Smooth muscle cell of the brain vasculature (primary cell): ENCODE measurements around the gene RCL1.
A peak's percentile ranks its signal among the peaks of the same experiment; 100 is the strongest.
"Not testable (repeated sequence)": the region's sequence is repeated elsewhere in the genome, so short reads cannot be mapped to it uniquely, and the experiment has no call there.

Experiments used
- DNase-seq: peaks from one replicate; pipeline ENCODE4 v3.0.0-alpha.2; 2012; ENCODE audit warnings: low read depth, low spot score

RCL1 gene

GRCh38 chr9:4883326-4883873, 90.7 kb downstream of the RCL1 start:
- no peak for DNase-seq

GRCh38 chr9:4886698-4887097, 94.0 kb downstream of the RCL1 start:
- DNase-seq = no peak

GRCh38 chr9:4887556-4887955, 94.8 kb downstream of the RCL1 start:
- DNase-seq = no peak

GRCh38 chr9:4890242-4890641, 97.5 kb downstream of the RCL1 start:
- DNase-seq = no peak

- DNase-seq = no peak
Observed at GRCh38 chr9:4890929-4891328, 98.2 kb downstream of the RCL1 start.

- no peak for DNase-seq
Observed at GRCh38 chr9:4891674-4892073, 98.9 kb downstream of the RCL1 start.

- no peak for DNase-seq
Observed at GRCh38 chr9:4892501-4893194, 99.9 kb downstream of the RCL1 start.

- DNase-seq = no peak
Observed at GRCh38 chr9:4894076-4894475, 101.3 kb downstream of the RCL1 start.

GRCh38 chr9:4899853-4900252, 107.1 kb downstream of the RCL1 start:
- not testable (repeated sequence) for DNase-seq

GRCh38 chr9:4901401-4902134, 108.8 kb downstream of the RCL1 start:
- not testable (repeated sequence) for DNase-seq

GRCh38 chr9:4902135-4902475, 109.4 kb downstream of the RCL1 start:
- no peak for DNase-seq

GRCh38 chr9:4904322-4905134, 111.8 kb downstream of the RCL1 start:
- DNase-seq = peak; percentile 33

GRCh38 chr9:4905135-4905490, 112.4 kb downstream of the RCL1 start:
- no peak for DNase-seq
